Central memory CD8-positive, alpha-beta T cell (primary cell): ENCODE data around the gene SACS.

Experiments
- ATAC-seq: fragments of 150-1000 bp; cut with Tn5 transposase; replicated peaks from 2 replicates; pipeline ENCODE4 v1.10.0; 2022; ENCODE audit warnings: mild to moderate bottlenecking, moderate FRiP score, moderate number of reproducible peaks; ENCODE audit not compliant: poor library complexity, severe bottlenecking; ENCODE audit errors: extremely low read depth
- DNase-seq, 2 donors: peaks; one replicate each; pipeline ENCODE4 v3.0.0; 2021; ENCODE audit warnings: low spot score in 2 of 2
- H3K27ac Mint-ChIP-seq: one replicate; pipeline ENCODE4 v1.8.0; 2022; ENCODE audit warnings: low read depth, mild to moderate bottlenecking, moderate library complexity, mixed read lengths
- H3K27me3 Mint-ChIP-seq: one replicate; pipeline ENCODE4 v1.8.0; 2022; ENCODE audit warnings: mixed read lengths
- H3K36me3 Mint-ChIP-seq: one replicate; pipeline ENCODE4 v1.8.0; 2022; ENCODE audit warnings: mild to moderate bottlenecking, moderate library complexity, mixed read lengths; ENCODE audit not compliant: insufficient read depth
- H3K4me1 Mint-ChIP-seq: one replicate; pipeline ENCODE4 v1.8.0; 2022; ENCODE audit warnings: mixed read lengths
- H3K4me3 Mint-ChIP-seq: one replicate; pipeline ENCODE4 v1.8.0; 2022; ENCODE audit warnings: mild to moderate bottlenecking, moderate library complexity, mixed read lengths
- H3K9me3 Mint-ChIP-seq: one replicate; pipeline ENCODE4 v1.8.0; 2022; ENCODE audit warnings: mixed read lengths

The SACS gene

DNA sequence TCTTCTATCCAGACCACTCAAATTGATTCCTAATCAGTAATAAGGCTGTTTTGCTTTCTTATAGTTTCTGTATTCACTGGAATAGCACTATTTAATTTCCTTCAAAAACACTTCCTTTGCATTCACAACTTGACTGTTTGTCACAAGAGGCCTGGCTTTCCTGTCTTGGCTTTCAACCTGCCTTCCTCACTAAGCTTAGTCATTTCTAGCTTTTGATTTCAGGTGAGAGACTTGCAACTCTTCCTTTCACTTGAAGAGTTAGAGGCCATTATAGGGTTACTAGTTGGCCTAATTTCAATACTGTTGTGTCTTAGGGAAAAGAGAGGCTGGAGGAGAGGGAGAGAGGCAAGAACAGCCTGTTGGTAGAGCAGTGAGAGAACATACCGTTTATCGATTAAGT, 47.0 kb downstream of the SACS start:
- no peak overlapping the region for H3K4me3 Mint-ChIP-seq
- peaks cover 3% of the 10 kb centered on the region for H3K36me3 Mint-ChIP-seq
- H3K4me1 Mint-ChIP-seq, result no peaks in the 10 kb centered on the region
- DNase-seq, result no peak
- H3K27ac Mint-ChIP-seq, result no peak overlapping the region
- peaks cover 7% of the 10 kb centered on the region for H3K27me3 Mint-ChIP-seq
- no peak for ATAC-seq
- H3K9me3 Mint-ChIP-seq, result no peaks in the 10 kb centered on the region

DNA sequence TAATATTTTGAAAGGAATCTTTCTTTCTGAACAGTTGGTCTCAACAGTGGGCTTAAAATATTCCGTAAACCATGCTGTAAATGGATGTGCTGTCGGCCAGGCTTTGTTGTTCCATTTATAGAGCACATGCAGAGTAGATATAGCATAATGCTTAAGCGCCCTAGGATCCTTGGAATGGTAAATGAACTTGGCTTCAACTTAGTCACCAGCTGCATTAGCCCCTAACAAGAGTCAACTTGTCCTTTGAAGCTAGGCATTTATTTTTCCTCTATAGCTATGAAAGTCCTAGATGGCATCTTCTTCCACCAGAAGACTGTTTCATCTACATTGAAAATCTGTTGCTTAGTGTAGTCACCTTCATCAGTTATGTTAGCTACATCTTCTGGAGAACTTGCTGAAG, 47.6 kb downstream of the SACS start:
- no peak overlapping the region for H3K4me3 Mint-ChIP-seq
- peaks cover 7% of the 10 kb centered on the region for H3K27me3 Mint-ChIP-seq
- peaks cover 3% of the 10 kb centered on the region for H3K36me3 Mint-ChIP-seq
- ATAC-seq (no peak), DNase-seq (no peak)
- H3K4me1 Mint-ChIP-seq, result no peaks in the 10 kb centered on the region
- H3K9me3 Mint-ChIP-seq, result no peaks in the 10 kb centered on the region
- H3K27ac Mint-ChIP-seq, result no peak overlapping the region

DNA sequence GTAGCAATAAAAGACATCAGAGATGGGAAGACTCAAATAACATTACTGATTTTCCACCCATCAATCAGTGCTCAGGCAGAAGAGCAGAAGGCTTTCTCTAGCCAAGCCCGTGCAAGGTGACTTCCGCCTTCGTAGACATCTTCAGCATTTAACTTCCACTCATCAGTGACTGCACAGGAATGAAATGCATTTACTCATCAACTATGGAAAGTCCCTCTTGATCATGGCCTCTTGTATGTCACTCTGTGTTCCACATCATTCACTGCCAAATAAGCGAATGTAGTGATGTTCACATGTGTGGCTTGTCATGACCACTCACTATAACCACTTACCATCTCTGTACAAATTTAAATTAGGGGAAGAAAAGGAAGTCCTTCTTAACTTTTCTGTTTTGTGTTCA, 49.4 kb downstream of the SACS start:
- DNase-seq, result no peak
- no peak overlapping the region for H3K4me3 Mint-ChIP-seq
- no peaks in the 10 kb centered on the region for H3K9me3 Mint-ChIP-seq
- H3K27ac Mint-ChIP-seq, result no peak overlapping the region
- peaks cover 3% of the 10 kb centered on the region for H3K36me3 Mint-ChIP-seq
- peaks cover 3% of the 10 kb centered on the region for H3K4me1 Mint-ChIP-seq
- peak; percentile 46 for ATAC-seq
- H3K27me3 Mint-ChIP-seq, result peaks cover 7% of the 10 kb centered on the region

DNA sequence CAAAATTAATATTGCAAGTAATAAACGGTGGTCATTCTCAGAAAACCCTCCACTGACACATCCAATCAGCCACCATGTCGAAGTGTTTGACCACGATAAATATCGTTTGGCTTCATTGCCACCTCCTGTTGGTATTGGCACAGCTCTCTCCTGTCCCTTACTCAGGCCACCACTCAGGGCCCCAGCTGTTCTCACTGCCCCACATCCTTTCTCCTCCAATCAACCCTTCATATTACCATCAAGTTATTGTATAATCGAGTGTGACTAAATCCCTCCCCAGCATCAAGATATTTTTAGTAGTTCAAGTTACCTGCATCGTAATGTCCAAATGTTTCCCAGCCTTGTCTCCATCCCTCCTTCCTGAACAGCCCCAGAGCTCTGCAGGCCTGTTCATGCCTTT, 50.4 kb downstream of the SACS start:
- DNase-seq (no peak), ATAC-seq (no peak)
- Mint-ChIP-seq H3K9me3 (no peaks in the 10 kb centered on the region), H3K27ac (no peak overlapping the region), H3K36me3 (peaks cover 3% of the 10 kb centered on the region), H3K27me3 (peaks cover 6% of the 10 kb centered on the region), H3K4me3 (no peak overlapping the region), H3K4me1 (peaks cover 13% of the 10 kb centered on the region)

DNA sequence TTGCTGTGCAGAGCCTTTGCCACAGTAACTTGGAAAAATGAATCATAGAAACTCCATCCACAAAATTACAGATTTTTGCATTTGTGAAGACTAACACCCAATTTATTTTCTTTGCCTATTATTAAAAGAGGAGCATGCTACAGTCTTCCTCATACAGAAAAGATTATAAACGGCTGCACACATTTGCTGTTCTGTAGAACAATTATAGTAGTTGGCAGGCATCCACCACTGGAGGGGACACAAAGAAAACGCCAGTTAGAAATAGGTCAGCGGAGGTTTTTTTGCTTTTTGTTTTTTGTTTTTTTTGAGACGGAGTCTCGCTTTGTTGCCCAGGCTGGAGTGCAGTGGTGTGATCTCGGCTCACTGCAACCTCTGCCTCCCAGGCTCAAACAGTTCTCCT, 51.6 kb downstream of the SACS start:
- ATAC-seq (no peak), DNase-seq (no peak)
- Mint-ChIP-seq H3K4me1 (peaks cover 22% of the 10 kb centered on the region), H3K27me3 (no peaks in the 10 kb centered on the region), H3K4me3 (no peak overlapping the region), H3K9me3 (no peaks in the 10 kb centered on the region), H3K36me3 (peaks cover under 1% of the 10 kb centered on the region), H3K27ac (no peak overlapping the region)

DNA sequence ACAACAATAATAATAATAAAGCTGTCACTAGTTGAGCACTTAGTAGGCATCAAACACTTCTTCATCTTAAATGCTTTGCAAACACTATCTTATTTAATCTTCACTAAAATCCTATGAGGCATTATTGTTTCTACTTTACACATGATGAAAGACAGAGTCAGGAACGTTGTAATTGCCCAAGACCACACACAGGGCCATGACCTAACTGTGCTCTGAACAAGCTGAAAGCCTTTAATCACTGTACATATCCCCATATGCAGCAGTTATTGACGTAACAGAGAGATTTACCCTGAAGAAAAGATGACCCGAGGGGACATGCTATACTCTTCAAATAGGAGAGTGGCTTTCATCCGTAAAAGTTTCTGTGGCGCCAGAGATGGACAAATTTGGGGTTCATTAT, 53.0 kb downstream of the SACS start:
- H3K27me3 Mint-ChIP-seq, result no peaks in the 10 kb centered on the region
- no peak for ATAC-seq

DNA sequence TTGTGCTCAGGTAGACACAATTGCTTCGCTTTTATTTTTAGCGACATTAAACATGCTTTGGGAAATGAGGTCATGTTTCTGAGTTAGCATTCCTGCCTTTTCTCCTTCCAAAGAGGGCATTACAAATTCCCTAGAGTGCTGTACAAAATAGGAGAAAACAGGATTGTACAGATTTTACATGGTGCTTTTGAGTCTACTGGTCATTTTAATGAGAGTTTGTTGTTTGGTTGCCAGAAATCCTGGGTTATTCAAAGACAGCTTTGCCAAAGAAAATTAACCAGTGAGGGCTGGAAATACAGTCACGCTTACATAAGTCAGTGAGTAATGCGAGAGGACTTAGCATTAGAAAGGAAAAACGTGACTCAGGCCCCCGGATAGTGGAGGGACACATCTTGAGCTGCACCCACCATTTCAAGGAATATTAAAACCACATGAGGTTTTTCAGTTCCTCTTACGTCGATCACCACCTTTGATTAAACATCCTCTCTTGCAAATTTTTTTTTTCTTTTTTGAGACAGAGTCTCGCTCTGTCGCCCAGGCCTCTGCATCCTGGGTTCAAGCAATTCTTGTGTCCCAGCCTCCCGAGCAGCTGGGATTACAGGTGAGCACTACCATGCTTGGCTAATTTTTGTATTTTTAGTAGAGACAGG, 55.4 kb downstream of the SACS start:
- no peak overlapping the region for H3K4me3 Mint-ChIP-seq
- no peaks in the 10 kb centered on the region for H3K9me3 Mint-ChIP-seq
- no peaks in the 10 kb centered on the region for H3K36me3 Mint-ChIP-seq
- no peaks in the 10 kb centered on the region for H3K27me3 Mint-ChIP-seq
- DNase-seq (no peak), ATAC-seq (no peak)
- H3K4me1 Mint-ChIP-seq, result peaks cover 36% of the 10 kb centered on the region
- peak overlapping the region; percentile 65 for H3K27ac Mint-ChIP-seq

More for the DNA sequence above, 53.0 kb downstream of the SACS start:
- Mint-ChIP-seq H3K4me3 (no peak overlapping the region), H3K27ac (no peak overlapping the region), H3K4me1 (peaks cover 33% of the 10 kb centered on the region), H3K9me3 (no peaks in the 10 kb centered on the region), H3K36me3 (no peaks in the 10 kb centered on the region)
- no peak for DNase-seq

DNA sequence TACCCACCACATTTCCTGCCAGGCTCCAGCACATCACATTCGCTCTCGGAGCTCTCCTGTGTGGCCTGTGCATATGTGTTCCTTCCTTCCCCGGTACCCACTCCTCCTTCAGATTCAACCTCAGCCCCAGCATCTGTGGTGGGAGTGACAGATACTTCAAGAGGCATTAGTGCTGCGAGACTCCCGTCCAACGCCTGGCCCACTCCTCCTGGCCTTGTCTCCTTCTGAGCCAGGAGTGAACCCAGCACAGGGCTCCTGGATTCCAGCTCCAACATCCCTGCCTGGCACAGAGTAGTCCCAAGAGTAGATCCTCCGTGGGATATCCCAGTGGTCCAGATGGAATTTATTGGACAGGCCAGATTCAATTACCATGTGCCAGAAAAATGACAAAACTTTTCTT, 55.9 kb downstream of the SACS start:
- Mint-ChIP-seq H3K4me1 (peaks cover 42% of the 10 kb centered on the region), H3K27ac (no peak overlapping the region), H3K36me3 (peaks cover 2% of the 10 kb centered on the region), H3K4me3 (no peak overlapping the region), H3K9me3 (no peaks in the 10 kb centered on the region), H3K27me3 (no peaks in the 10 kb centered on the region)
- ATAC-seq (no peak), DNase-seq (no peak)

DNA sequence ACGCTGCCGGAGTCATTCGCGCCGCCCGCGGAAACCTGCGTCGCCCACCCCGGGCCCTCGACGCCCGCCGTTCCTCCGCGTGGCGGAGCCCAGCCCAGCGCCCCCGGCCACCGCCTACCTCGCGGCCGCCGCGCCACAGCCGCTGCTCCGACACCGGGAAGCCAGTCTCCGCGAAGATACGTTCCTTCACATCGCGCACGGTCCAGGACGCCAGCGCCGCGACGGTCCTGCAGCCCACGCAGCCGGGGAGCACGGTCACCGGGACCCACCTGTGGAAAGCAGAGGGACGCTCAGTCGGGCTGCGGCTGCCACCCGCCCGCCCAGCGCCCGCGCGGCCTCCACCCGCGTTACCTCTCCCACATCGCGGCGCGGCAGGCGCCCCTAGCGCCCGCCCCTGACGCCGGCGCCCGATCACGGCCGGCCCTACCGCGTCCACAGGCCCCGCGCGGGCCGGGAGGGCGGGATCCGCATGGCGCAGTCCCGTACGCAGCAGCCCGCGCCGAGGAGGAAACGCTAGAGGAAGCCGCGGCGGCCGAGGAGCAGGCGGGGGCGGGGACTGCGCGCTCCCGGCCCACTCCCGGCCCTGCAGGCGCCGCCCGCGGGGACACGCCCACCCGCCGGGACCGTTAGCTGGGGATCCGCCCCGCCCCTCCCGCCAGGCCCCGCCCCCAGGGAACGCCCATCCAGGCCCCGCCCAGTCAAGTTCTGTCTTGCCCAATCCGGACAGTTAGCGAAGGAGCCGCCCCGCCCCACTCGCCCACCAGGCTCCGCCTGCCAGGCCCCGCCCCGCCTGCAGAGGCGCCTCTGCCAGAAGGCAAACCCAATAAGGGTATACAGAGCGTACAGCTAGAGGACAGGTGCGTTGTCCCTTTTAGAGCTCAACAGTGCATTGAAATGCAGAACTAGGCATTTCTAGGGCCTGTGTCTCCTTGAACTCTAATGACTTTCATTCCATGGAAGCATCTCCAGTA, 58.2 kb downstream of the SACS start:
- Mint-ChIP-seq H3K27ac (no peak overlapping the region), H3K4me3 (peak overlapping the region; percentile 64), H3K27me3 (no peaks in the 10 kb centered on the region), H3K9me3 (no peaks in the 10 kb centered on the region), H3K4me1 (peaks cover 50% of the 10 kb centered on the region), H3K36me3 (peaks cover 10% of the 10 kb centered on the region)
- ATAC-seq, result peak; percentile 92
- DNase-seq, result peak; percentile 91

DNA sequence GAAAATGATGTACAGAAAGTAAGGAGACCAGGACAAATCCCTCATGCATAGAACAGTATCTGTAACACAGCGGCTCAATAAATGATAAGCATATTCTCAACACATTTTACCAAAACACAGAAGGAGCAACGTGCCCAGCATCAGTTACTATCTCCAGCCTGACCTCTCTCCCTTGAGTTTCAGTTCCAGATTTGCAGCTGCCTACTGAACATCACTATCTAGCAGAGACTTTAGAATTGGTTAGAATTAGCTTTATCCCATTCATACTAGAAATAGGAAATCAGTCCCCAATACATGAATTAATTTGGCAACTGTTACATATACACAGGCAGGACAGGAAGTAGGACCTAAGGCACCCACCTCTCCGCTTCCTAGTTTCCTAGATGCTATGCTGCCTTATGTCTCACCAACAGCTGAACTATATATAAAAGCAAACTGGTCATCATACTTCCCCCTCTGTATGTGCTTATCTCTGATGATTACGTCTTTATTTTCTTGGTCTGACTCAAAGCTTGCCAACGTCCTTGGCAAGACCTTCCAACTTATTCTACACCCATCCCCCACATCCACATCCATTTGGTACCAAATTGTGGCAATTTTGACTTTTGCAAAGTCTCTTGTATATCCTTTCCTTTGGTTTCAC, 61.1 kb downstream of the SACS start:
- Mint-ChIP-seq H3K9me3 (no peaks in the 10 kb centered on the region), H3K27ac (no peak overlapping the region), H3K4me3 (peak overlapping the region; percentile 0), H3K36me3 (peaks cover 31% of the 10 kb centered on the region), H3K27me3 (no peaks in the 10 kb centered on the region), H3K4me1 (peaks cover 30% of the 10 kb centered on the region)
- ATAC-seq (no peak), DNase-seq (no peak)

DNA sequence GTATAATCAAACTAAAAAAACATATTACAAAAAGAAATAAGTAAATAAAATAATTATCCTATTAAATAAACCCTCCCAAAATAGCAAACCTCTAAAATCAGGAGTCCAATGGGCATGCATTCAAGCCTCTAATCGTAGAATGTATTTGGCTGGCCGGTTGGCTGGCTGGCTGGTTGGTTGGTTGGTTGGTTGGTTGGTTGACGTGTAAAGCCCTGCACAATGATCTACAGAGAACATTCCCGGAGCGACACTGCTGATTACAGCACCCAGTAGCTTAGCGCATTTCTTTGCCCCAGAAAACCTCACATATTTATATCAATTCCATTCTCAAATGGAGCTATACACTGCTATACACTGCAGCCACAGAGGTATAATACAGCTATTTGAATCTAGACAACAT, 65.6 kb downstream of the SACS start:
- no peaks in the 10 kb centered on the region for H3K27me3 Mint-ChIP-seq
- H3K4me1 Mint-ChIP-seq, result peaks cover 17% of the 10 kb centered on the region
- peaks cover 63% of the 10 kb centered on the region for H3K36me3 Mint-ChIP-seq
- H3K9me3 Mint-ChIP-seq, result no peaks in the 10 kb centered on the region
- no peak overlapping the region for H3K27ac Mint-ChIP-seq
- no peak for DNase-seq
- no peak for ATAC-seq
- H3K4me3 Mint-ChIP-seq, result no peak overlapping the region

DNA sequence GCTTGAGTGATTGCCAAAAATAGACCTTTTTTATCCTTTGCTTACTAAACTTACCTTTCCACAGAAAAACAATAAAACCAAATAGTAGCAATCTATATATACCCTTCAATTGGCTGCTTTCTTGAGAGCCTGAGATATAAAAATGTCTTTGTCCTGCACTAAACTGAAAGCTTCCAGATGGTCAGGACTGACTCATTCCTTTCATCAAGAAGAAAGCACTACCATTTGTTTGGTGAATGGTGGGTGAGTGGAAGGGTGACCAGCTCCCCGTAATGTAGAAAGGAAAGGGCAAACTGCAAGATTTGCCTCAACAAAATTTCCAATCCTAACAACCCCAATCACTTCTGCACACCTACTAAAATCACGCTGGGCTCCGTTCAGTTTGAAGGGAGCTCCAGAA, 67.8 kb downstream of the SACS start:
- Mint-ChIP-seq H3K27ac (no peak overlapping the region), H3K4me3 (no peak overlapping the region), H3K27me3 (no peaks in the 10 kb centered on the region), H3K4me1 (peaks cover 6% of the 10 kb centered on the region), H3K36me3 (peaks cover 71% of the 10 kb centered on the region), H3K9me3 (no peaks in the 10 kb centered on the region)
- no peak for ATAC-seq
- no peak for DNase-seq
